ENCODE measurements around the gene KCNH2. TPM values are rescaled to one million over a fixed set of nuclear protein-coding genes. Genes with fewer than 3 reads are reported as not detected.

KCNH2 gene
- total RNA-seq, 4 donors from 2014 or later = 0.22 TPM; not detected in 3

- no peak for TF ChIP-seq CTCF (IDR thresholded peaks at IDR 0.05; ENCODE audit: low read depth)
These were observed 53.7 kb downstream of the KCNH2 start for GRCh38 chr7:150924369-150924781.

- TF ChIP-seq CTCF (IDR thresholded peaks at IDR 0.05; ENCODE audit: low read depth) = no peak
These were observed 54.3 kb downstream of the KCNH2 start for GRCh38 chr7:150923802-150924201.

GRCh38 chr7:150923196-150923595 lies 54.9 kb downstream of the KCNH2 start:
- TF ChIP-seq CTCF (IDR thresholded peaks at IDR 0.05; ENCODE audit: low read depth) = no peak

GRCh38 chr7:150919160-150919559 lies 59.0 kb downstream of the KCNH2 start:
- no peak for TF ChIP-seq CTCF (IDR thresholded peaks at IDR 0.05; ENCODE audit: low read depth)

- TF ChIP-seq CTCF (IDR thresholded peaks at IDR 0.05; ENCODE audit: low read depth) = no peak
These were observed 59.7 kb downstream of the KCNH2 start for GRCh38 chr7:150918378-150918777.

- no peak for TF ChIP-seq CTCF (IDR thresholded peaks at IDR 0.05; ENCODE audit: low read depth)
These were observed 60.2 kb downstream of the KCNH2 start for GRCh38 chr7:150917969-150918368.

- TF ChIP-seq CTCF (IDR thresholded peaks at IDR 0.05; ENCODE audit: low read depth) = no peak
These were observed 61.5 kb downstream of the KCNH2 start for GRCh38 chr7:150916670-150917069.

All from subcutaneous adipose tissue (tissue), 4 donors.